ENCODE measurements around the gene LANCL2.

Gene LANCL2

DNA sequence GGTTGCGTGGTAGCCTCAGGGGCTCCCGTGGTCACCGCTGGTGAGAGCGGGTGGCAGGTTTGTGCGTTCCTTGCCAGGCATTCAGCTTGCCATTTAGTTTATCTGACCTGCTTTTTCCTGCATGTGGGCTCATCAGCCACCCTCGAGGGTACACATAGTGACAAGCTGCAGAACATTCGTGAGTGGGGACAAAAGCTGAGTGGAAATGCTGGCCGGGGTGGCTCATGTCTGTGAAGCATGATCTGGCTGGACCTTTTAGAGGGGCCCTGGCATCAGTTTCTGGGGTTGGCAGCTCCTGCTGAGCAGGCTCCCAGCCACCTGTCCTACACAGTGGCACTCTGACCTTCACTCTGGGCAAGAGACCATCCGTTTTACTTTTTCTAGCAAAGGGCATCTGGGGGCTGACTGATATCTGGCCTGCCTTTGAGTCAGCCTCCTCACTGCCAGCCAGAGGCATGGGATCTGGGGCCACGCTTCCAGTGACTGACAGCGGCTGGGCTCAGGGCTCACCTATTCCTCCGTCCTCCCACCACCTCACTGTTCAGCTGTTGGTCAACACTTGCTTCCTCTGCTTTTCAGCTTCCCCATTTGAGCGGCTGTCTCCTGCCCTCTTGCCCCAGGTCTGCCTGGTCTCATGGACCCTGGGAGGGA, 75.0 kb downstream of the LANCL2 start:
- Histone ChIP-seq H3K9me3 (ENCODE audit: control insufficient read depth in 1 of 2, low read length in 2 of 2) (no peaks in the 10 kb centered on the region), H3K4me1 (ENCODE audit: control insufficient read depth in 1 of 2, insufficient read depth in 2 of 2, low read length in 2 of 2) (no peaks in the 10 kb centered on the region), H3K4me3 (ENCODE audit: low read depth in 1 of 2, low read length in 2 of 2) (no peak overlapping the region), H3K36me3 (ENCODE audit: control insufficient read depth in 1 of 2, insufficient read depth in 2 of 2, low read length in 2 of 2) (no peaks in the 10 kb centered on the region), H3K27ac (ENCODE audit: low read length) (no peak overlapping the region), H3K27me3 (ENCODE audit: low read depth, low read length) (no peaks in the 10 kb centered on the region)

DNA sequence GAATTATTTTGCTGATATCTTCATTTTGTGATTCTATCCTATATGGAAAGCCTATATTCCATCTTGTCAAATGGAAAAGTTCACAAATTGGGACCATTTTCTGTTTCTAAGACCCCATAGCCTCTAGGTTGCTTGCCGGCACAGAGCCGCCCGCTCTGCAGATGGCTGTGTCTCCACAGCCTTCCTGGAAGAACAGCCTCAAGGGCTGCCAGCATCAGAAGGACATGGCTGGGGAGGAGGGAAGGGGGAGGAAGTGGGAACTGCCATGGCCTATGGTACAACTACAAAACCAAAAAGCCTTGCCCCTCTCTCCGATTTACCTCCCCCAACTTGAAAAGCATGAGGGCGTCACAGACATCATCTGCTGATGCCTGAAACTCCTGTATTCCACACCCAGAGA, 75.9 kb downstream of the LANCL2 start:
- Histone ChIP-seq H3K4me1 (ENCODE audit: control insufficient read depth in 1 of 2, insufficient read depth in 2 of 2, low read length in 2 of 2) (no peaks in the 10 kb centered on the region), H3K36me3 (ENCODE audit: control insufficient read depth in 1 of 2, insufficient read depth in 2 of 2, low read length in 2 of 2) (no peaks in the 10 kb centered on the region), H3K4me3 (ENCODE audit: low read depth in 1 of 2, low read length in 2 of 2) (no peak overlapping the region), H3K27me3 (ENCODE audit: low read depth, low read length) (no peaks in the 10 kb centered on the region), H3K27ac (ENCODE audit: low read length) (no peak overlapping the region), H3K9me3 (ENCODE audit: control insufficient read depth in 1 of 2, low read length in 2 of 2) (no peaks in the 10 kb centered on the region)

GRCh38 chr7:55441774-55442522, 76.8 kb downstream of the LANCL2 start:
- Histone ChIP-seq H3K27me3 (ENCODE audit: low read depth, low read length) (no peaks in the 10 kb centered on the region), H3K36me3 (ENCODE audit: control insufficient read depth in 1 of 2, insufficient read depth in 2 of 2, low read length in 2 of 2) (no peaks in the 10 kb centered on the region), H3K4me3 (ENCODE audit: low read depth in 1 of 2, low read length in 2 of 2) (no peak overlapping the region), H3K4me1 (ENCODE audit: control insufficient read depth in 1 of 2, insufficient read depth in 2 of 2, low read length in 2 of 2) (no peaks in the 10 kb centered on the region), H3K9me3 (ENCODE audit: control insufficient read depth in 1 of 2, low read length in 2 of 2) (no peaks in the 10 kb centered on the region), H3K27ac (ENCODE audit: low read length) (no peak overlapping the region)

- peaks cover 0 to 5% of the 10 kb centered on the region in 2 donors for H3K4me1 ChIP-seq (ENCODE audit: control insufficient read depth in 1 of 2, insufficient read depth in 2 of 2, low read length in 2 of 2)
- H3K27me3 ChIP-seq (ENCODE audit: low read depth, low read length), result no peaks in the 10 kb centered on the region
- no peak overlapping the region for H3K4me3 ChIP-seq (ENCODE audit: low read depth in 1 of 2, low read length in 2 of 2)
- no peaks in the 10 kb centered on the region for H3K9me3 ChIP-seq (ENCODE audit: control insufficient read depth in 1 of 2, low read length in 2 of 2)
- no peaks in the 10 kb centered on the region for H3K36me3 ChIP-seq (ENCODE audit: control insufficient read depth in 1 of 2, insufficient read depth in 2 of 2, low read length in 2 of 2)
- H3K27ac ChIP-seq (ENCODE audit: low read length), result no peak overlapping the region
Measured at GRCh38 chr7:55444786-55445185, 79.6 kb downstream of the LANCL2 start.

GRCh38 chr7:55448526-55448925, 83.4 kb downstream of the LANCL2 start:
- Histone ChIP-seq H3K4me3 (ENCODE audit: low read depth in 1 of 2, low read length in 2 of 2) (no peak overlapping the region), H3K36me3 (ENCODE audit: control insufficient read depth in 1 of 2, insufficient read depth in 2 of 2, low read length in 2 of 2) (no peaks in the 10 kb centered on the region), H3K4me1 (ENCODE audit: control insufficient read depth in 1 of 2, insufficient read depth in 2 of 2, low read length in 2 of 2) (peaks cover 0 to 5% of the 10 kb centered on the region in 2 donors), H3K27me3 (ENCODE audit: low read depth, low read length) (no peaks in the 10 kb centered on the region), H3K9me3 (ENCODE audit: control insufficient read depth in 1 of 2, low read length in 2 of 2) (no peaks in the 10 kb centered on the region), H3K27ac (ENCODE audit: low read length) (no peak overlapping the region)

- H3K9me3 ChIP-seq (ENCODE audit: control insufficient read depth in 1 of 2, low read length in 2 of 2), result no peaks in the 10 kb centered on the region
- H3K36me3 ChIP-seq (ENCODE audit: control insufficient read depth in 1 of 2, insufficient read depth in 2 of 2, low read length in 2 of 2), result no peaks in the 10 kb centered on the region
- no peak overlapping the region for H3K27ac ChIP-seq (ENCODE audit: low read length)
- H3K4me3 ChIP-seq (ENCODE audit: low read depth in 1 of 2, low read length in 2 of 2), result no peak overlapping the region
- H3K27me3 ChIP-seq (ENCODE audit: low read depth, low read length), result no peaks in the 10 kb centered on the region
- peaks cover 0 to 5% of the 10 kb centered on the region in 2 donors for H3K4me1 ChIP-seq (ENCODE audit: control insufficient read depth in 1 of 2, insufficient read depth in 2 of 2, low read length in 2 of 2)
Measured at GRCh38 chr7:55449205-55449991, 84.3 kb downstream of the LANCL2 start.

DNA sequence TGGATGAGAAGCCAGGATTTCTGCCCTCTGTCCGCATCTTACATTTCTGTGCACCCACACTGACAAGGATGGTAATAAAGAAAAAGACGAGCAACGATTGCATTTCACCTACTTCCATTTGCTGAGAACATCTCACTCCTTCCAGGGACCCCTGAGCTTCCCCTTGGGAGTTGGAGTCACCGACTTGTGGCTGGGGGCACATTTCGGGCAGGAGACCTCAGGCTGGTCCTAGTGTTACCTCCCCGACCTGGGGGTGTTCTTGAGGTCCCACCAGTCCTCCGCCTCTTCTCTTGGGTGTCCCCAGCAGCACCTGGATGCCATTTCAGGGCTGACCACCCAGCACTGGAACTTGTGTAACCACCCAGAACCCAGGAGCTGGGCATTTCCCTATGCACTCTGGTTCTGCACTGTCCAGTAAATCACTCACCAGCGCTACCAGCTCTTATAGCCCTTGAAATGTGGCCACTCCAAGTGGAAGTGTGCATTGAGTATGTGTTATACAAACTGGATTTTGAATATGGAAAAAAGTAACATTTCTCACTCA, 84.9 kb downstream of the LANCL2 start:
- no peak overlapping the region for H3K27ac ChIP-seq (ENCODE audit: low read length)
- H3K9me3 ChIP-seq (ENCODE audit: control insufficient read depth in 1 of 2, low read length in 2 of 2), result no peaks in the 10 kb centered on the region
- H3K27me3 ChIP-seq (ENCODE audit: low read depth, low read length), result no peaks in the 10 kb centered on the region
- no peaks in the 10 kb centered on the region for H3K36me3 ChIP-seq (ENCODE audit: control insufficient read depth in 1 of 2, insufficient read depth in 2 of 2, low read length in 2 of 2)
- peaks cover 0 to 5% of the 10 kb centered on the region in 2 donors for H3K4me1 ChIP-seq (ENCODE audit: control insufficient read depth in 1 of 2, insufficient read depth in 2 of 2, low read length in 2 of 2)
- no peak overlapping the region for H3K4me3 ChIP-seq (ENCODE audit: low read depth in 1 of 2, low read length in 2 of 2)

DNA sequence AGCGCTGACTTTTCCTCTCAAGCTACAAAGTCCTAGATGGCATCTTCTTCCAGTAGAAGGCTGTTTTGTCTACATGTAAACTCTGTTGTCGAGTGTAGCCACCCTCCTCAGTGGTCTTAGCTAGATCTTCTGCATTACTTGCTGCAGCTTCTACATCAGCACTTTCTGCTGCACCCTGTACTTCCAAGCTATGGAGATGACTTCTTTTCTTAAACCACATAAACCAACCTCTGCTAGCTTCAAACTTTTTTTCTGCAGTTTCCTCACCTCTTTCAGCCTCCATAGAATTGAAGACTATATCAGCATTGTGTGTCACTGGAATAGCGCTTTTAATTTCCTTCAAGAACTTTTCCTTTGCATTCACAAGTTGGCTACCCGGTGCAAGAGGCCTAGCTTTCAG, 87.8 kb downstream of the LANCL2 start:
- H3K4me3 ChIP-seq (ENCODE audit: low read depth in 1 of 2, low read length in 2 of 2), result no peak overlapping the region
- H3K36me3 ChIP-seq (ENCODE audit: control insufficient read depth in 1 of 2, insufficient read depth in 2 of 2, low read length in 2 of 2), result no peaks in the 10 kb centered on the region
- no peaks in the 10 kb centered on the region for H3K27me3 ChIP-seq (ENCODE audit: low read depth, low read length)
- no peak overlapping the region for H3K27ac ChIP-seq (ENCODE audit: low read length)
- peaks cover 0 to 5% of the 10 kb centered on the region in 2 donors for H3K4me1 ChIP-seq (ENCODE audit: control insufficient read depth in 1 of 2, insufficient read depth in 2 of 2, low read length in 2 of 2)
- no peaks in the 10 kb centered on the region for H3K9me3 ChIP-seq (ENCODE audit: control insufficient read depth in 1 of 2, low read length in 2 of 2)

- H3K27ac ChIP-seq (ENCODE audit: low read length), result no peak overlapping the region
- H3K27me3 ChIP-seq (ENCODE audit: low read depth, low read length), result no peaks in the 10 kb centered on the region
- no peaks in the 10 kb centered on the region for H3K4me1 ChIP-seq (ENCODE audit: control insufficient read depth in 1 of 2, insufficient read depth in 2 of 2, low read length in 2 of 2)
- H3K9me3 ChIP-seq (ENCODE audit: control insufficient read depth in 1 of 2, low read length in 2 of 2), result no peaks in the 10 kb centered on the region
- H3K36me3 ChIP-seq (ENCODE audit: control insufficient read depth in 1 of 2, insufficient read depth in 2 of 2, low read length in 2 of 2), result no peaks in the 10 kb centered on the region
- no peak overlapping the region for H3K4me3 ChIP-seq (ENCODE audit: low read depth in 1 of 2, low read length in 2 of 2)
Measured at GRCh38 chr7:55457801-55458200, 92.7 kb downstream of the LANCL2 start.

- Histone ChIP-seq H3K4me1 (ENCODE audit: control insufficient read depth in 1 of 2, insufficient read depth in 2 of 2, low read length in 2 of 2) (no peaks in the 10 kb centered on the region), H3K27ac (ENCODE audit: low read length) (no peak overlapping the region), H3K27me3 (ENCODE audit: low read depth, low read length) (no peaks in the 10 kb centered on the region), H3K9me3 (ENCODE audit: control insufficient read depth in 1 of 2, low read length in 2 of 2) (no peaks in the 10 kb centered on the region), H3K4me3 (ENCODE audit: low read depth in 1 of 2, low read length in 2 of 2) (no peak overlapping the region), H3K36me3 (ENCODE audit: control insufficient read depth in 1 of 2, insufficient read depth in 2 of 2, low read length in 2 of 2) (no peaks in the 10 kb centered on the region)
Measured at GRCh38 chr7:55458351-55458750, 93.2 kb downstream of the LANCL2 start.

DNA sequence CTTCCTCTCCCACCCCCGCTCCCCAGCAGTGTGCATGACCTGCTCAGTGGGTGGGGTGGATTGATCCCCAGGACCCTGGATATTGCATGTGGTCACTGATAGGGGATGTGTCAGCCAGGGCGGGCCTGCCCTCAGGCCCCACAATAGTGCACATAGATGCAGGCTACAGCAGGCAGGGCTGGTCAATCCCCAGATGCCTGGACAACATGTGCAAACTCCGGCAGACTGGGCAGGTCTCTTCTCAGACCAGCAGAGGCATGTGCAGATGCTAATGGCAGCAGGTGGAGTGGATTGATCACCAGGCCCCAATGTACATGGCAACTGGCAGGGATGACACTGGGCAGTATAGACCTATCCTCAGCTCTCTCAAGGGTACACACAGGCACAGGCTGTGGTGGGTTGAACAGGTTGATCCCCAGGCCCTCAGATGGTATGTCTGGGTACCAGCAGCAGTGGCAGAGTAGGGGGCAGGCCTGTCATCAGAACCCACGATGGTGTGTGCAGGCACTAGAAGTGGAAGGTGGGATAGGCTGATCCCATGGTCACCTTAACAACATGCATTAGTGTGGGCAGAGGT, 98.6 kb downstream of the LANCL2 start:
- Histone ChIP-seq H3K4me1 (ENCODE audit: control insufficient read depth in 1 of 2, insufficient read depth in 2 of 2, low read length in 2 of 2) (no peaks in the 10 kb centered on the region), H3K27ac (ENCODE audit: low read length) (no peak overlapping the region), H3K4me3 (ENCODE audit: low read depth in 1 of 2, low read length in 2 of 2) (no peak overlapping the region), H3K27me3 (ENCODE audit: low read depth, low read length) (no peaks in the 10 kb centered on the region), H3K36me3 (ENCODE audit: control insufficient read depth in 1 of 2, insufficient read depth in 2 of 2, low read length in 2 of 2) (peaks cover 20 to 22% of the 10 kb centered on the region in 2 donors), H3K9me3 (ENCODE audit: control insufficient read depth in 1 of 2, low read length in 2 of 2) (no peaks in the 10 kb centered on the region)

Measured in muscle layer of duodenum (tissue), 2 donors.